ENCODE results near the gene KRT1.

Gene KRT1

DNA sequence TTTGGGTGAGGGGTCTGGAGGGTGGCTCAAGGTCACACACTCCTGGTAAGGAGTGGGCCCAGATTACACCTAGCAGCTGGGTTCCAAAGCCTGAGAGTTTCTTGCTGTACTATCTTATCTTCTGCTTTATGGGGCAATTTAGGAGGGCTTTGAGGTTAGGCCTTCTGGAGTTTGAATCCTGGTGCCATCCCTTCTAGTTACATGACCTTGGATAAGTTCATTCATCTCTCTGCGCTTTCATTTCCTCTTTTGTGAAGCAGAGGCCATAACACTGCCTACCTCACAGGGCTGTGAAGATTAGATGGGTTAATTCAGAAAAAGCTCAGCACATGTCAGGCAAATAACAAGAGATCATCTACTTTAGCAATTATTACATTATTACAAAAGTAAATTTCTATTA, 30.5 kb upstream of the KRT1 start:
- Histone ChIP-seq H3K27ac (ENCODE audit: low read depth, low read length) (no peak overlapping the region), H3K79me2 (ENCODE audit: control insufficient read depth, low read length) (no peaks in the 10 kb centered on the region), H3K27me3 (ENCODE audit: control insufficient read depth, low read length) (no peaks in the 10 kb centered on the region; the same call in 1 of the 2 replicates), H3K9me3 (ENCODE audit: control insufficient read depth, insufficient read depth, low read length) (no peaks in the 10 kb centered on the region), H4K20me1 (ENCODE audit: control insufficient read depth, insufficient read depth, low read depth, low read length) (no peaks in the 10 kb centered on the region), H3K4me2 (ENCODE audit: low read length) (no peak overlapping the region), H3F3A (ENCODE audit: control insufficient read depth, insufficient read depth) (no peaks in the 10 kb centered on the region), H3K36me3 (ENCODE audit: control insufficient read depth, low read length) (no peaks in the 10 kb centered on the region), H3K4me1 (ENCODE audit: control insufficient read depth, low read length) (no peaks in the 10 kb centered on the region), H3K4me3 (ENCODE audit: low read length) (no peak overlapping the region), H3K9me2 (replicated peaks; ENCODE audit: control insufficient read depth, low read length) (no peaks in the 10 kb centered on the region)
- TF ChIP-seq EZH2phosphoT487 (IDR thresholded peaks at IDR 0.05; ENCODE audit: borderline replicate concordance, low read length) = no peak
- TF ChIP-seq, protein P1, sequence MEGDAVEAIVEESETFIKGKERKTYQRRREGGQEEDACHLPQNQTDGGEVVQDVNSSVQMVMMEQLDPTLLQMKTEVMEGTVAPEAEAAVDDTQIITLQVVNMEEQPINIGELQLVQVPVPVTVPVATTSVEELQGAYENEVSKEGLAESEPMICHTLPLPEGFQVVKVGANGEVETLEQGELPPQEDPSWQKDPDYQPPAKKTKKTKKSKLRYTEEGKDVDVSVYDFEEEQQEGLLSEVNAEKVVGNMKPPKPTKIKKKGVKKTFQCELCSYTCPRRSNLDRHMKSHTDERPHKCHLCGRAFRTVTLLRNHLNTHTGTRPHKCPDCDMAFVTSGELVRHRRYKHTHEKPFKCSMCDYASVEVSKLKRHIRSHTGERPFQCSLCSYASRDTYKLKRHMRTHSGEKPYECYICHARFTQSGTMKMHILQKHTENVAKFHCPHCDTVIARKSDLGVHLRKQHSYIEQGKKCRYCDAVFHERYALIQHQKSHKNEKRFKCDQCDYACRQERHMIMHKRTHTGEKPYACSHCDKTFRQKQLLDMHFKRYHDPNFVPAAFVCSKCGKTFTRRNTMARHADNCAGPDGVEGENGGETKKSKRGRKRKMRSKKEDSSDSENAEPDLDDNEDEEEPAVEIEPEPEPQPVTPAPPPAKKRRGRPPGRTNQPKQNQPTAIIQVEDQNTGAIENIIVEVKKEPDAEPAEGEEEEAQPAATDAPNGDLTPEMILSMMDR (IDR thresholded peaks at IDR 0.05; ENCODE audit: low read depth, low read length, poor library complexity, severe bottlenecking) = no peak

GRCh38 chr12:52708010-52708409, 27.8 kb upstream of the KRT1 start:
- Histone ChIP-seq H3F3A (ENCODE audit: control insufficient read depth, insufficient read depth) (no peaks in the 10 kb centered on the region), H3K9me3 (ENCODE audit: control insufficient read depth, insufficient read depth, low read length) (no peaks in the 10 kb centered on the region), H3K36me3 (ENCODE audit: control insufficient read depth, low read length) (no peaks in the 10 kb centered on the region), H4K20me1 (ENCODE audit: control insufficient read depth, insufficient read depth, low read depth, low read length) (no peaks in the 10 kb centered on the region), H3K4me1 (ENCODE audit: control insufficient read depth, low read length) (no peaks in the 10 kb centered on the region), H3K4me2 (ENCODE audit: low read length) (no peak overlapping the region), H3K27ac (ENCODE audit: low read depth, low read length) (no peak overlapping the region), H3K9me2 (replicated peaks; ENCODE audit: control insufficient read depth, low read length) (no peaks in the 10 kb centered on the region), H3K27me3 (ENCODE audit: control insufficient read depth, low read length) (no peaks in the 10 kb centered on the region; the same call in 1 of the 2 replicates), H3K4me3 (ENCODE audit: low read length) (no peak overlapping the region), H3K79me2 (ENCODE audit: control insufficient read depth, low read length) (no peaks in the 10 kb centered on the region)
- TF ChIP-seq, protein P1 (IDR thresholded peaks at IDR 0.05; ENCODE audit: low read depth, low read length, poor library complexity, severe bottlenecking) = no peak
- no peak for TF ChIP-seq EZH2phosphoT487 (IDR thresholded peaks at IDR 0.05; ENCODE audit: borderline replicate concordance, low read length)

GRCh38 chr12:52704464-52704863, 24.3 kb upstream of the KRT1 start:
- Histone ChIP-seq H3K36me3 (ENCODE audit: control insufficient read depth, low read length) (no peaks in the 10 kb centered on the region), H3K27me3 (ENCODE audit: control insufficient read depth, low read length) (no peaks in the 10 kb centered on the region; the same call in 1 of the 2 replicates), H3K4me1 (ENCODE audit: control insufficient read depth, low read length) (no peaks in the 10 kb centered on the region), H3K9me3 (ENCODE audit: control insufficient read depth, insufficient read depth, low read length) (no peaks in the 10 kb centered on the region), H3K4me3 (ENCODE audit: low read length) (no peak overlapping the region), H3K27ac (ENCODE audit: low read depth, low read length) (no peak overlapping the region), H3K4me2 (ENCODE audit: low read length) (no peak overlapping the region), H3K9me2 (replicated peaks; ENCODE audit: control insufficient read depth, low read length) (no peaks in the 10 kb centered on the region), H3K79me2 (ENCODE audit: control insufficient read depth, low read length) (no peaks in the 10 kb centered on the region), H3F3A (ENCODE audit: control insufficient read depth, insufficient read depth) (no peaks in the 10 kb centered on the region), H4K20me1 (ENCODE audit: control insufficient read depth, insufficient read depth, low read depth, low read length) (no peaks in the 10 kb centered on the region)
- TF ChIP-seq, protein P1 (IDR thresholded peaks at IDR 0.05; ENCODE audit: low read depth, low read length, poor library complexity, severe bottlenecking) = no peak
- TF ChIP-seq EZH2phosphoT487 (IDR thresholded peaks at IDR 0.05; ENCODE audit: borderline replicate concordance, low read length) = no peak

Measured in DOHH2 (cell line).